Left kidney (tissue), 8 donors: ENCODE results near the gene EEF2. TPM values are rescaled to one million over a fixed set of nuclear protein-coding genes. Genes with fewer than 3 reads are reported as not detected.

Experiments
- DNase-seq: peaks from one replicate; pipeline ENCODE4 v3.0.0-alpha.2; 2013
- long read RNA-seq, 8 donors: transcript quantifications; one replicate each; lab custom pipeline, GENCODE V29; 2026
- polyA plus RNA-seq: library from polyadenylated mRNA; unstranded; fragments of 120-200 nt; gene quantifications from one replicate; pipeline ENCODE4 v1.2.1, GENCODE V29; 2013; ENCODE audit not compliant: insufficient read length

The EEF2 gene
- polyA plus RNA-seq, result 1,435 TPM
- long read RNA-seq, donor 1, transcript EEF2-201 (15 exons, 3,164 nt), result major isoform, 389 of 1,431 reads
- long read RNA-seq, donor 1, transcript EEF2-202 (2 exons, 580 nt), result minor isoform, 25 of 1,431 reads
- long read RNA-seq, donor 1, partial matches to known transcripts, result 985 of 1,431 reads
- long read RNA-seq, donor 1, other reads (novel, unspliced or antisense), result 29 of 1,431 reads
- long read RNA-seq, donor 2, transcript EEF2-202 (2 exons, 580 nt), result minor isoform, 15 of 1,109 reads
- long read RNA-seq, donor 2, transcript EEF2-201 (15 exons, 3,164 nt), result major isoform, 229 of 1,109 reads
- long read RNA-seq, donor 2, transcript EEF2-204 (4 exons, 581 nt), result minor isoform, 5 of 1,109 reads
- long read RNA-seq, donor 2, partial matches to known transcripts, result 852 of 1,109 reads
- long read RNA-seq, donor 2, other reads (novel, unspliced or antisense), result 5 of 1,109 reads
- long read RNA-seq, donor 3, transcript EEF2-202 (2 exons, 580 nt), result minor isoform, 5 of 766 reads
- long read RNA-seq, donor 3, transcript EEF2-201 (15 exons, 3,164 nt), result major isoform, 143 of 766 reads
- long read RNA-seq, donor 3, partial matches to known transcripts, result 612 of 766 reads
- long read RNA-seq, donor 3, other reads (novel, unspliced or antisense), result 0 of 766 reads
- long read RNA-seq, donor 4, partial matches to known transcripts, result 139 of 144 reads
- long read RNA-seq, donor 4, other reads (novel, unspliced or antisense), result 0 of 144 reads
- long read RNA-seq, donor 5, transcript EEF2-202 (2 exons, 580 nt), result minor isoform, 11 of 948 reads
- long read RNA-seq, donor 5, transcript EEF2-201 (15 exons, 3,164 nt), result major isoform, 491 of 948 reads
- long read RNA-seq, donor 5, partial matches to known transcripts, result 415 of 948 reads
- long read RNA-seq, donor 5, other reads (novel, unspliced or antisense), result 28 of 948 reads
- long read RNA-seq, donor 6, transcript EEF2-201 (15 exons, 3,164 nt), result major isoform, 345 of 1,684 reads
- long read RNA-seq, donor 6, transcript EEF2-202 (2 exons, 580 nt), result minor isoform, 32 of 1,684 reads
- long read RNA-seq, donor 6, partial matches to known transcripts, result 1,290 of 1,684 reads
- long read RNA-seq, donor 6, other reads (novel, unspliced or antisense), result 10 of 1,684 reads
- long read RNA-seq, donor 7, transcript EEF2-202 (2 exons, 580 nt), result minor isoform, 17 of 1,265 reads
- long read RNA-seq, donor 7, transcript EEF2-201 (15 exons, 3,164 nt), result major isoform, 442 of 1,265 reads
- long read RNA-seq, donor 7, partial matches to known transcripts, result 785 of 1,265 reads
- long read RNA-seq, donor 7, other reads (novel, unspliced or antisense), result 20 of 1,265 reads
- long read RNA-seq, donor 8, transcript EEF2-202 (2 exons, 580 nt), result minor isoform, 5 of 492 reads
- long read RNA-seq, donor 8, transcript EEF2-201 (15 exons, 3,164 nt), result major isoform, 119 of 492 reads
- long read RNA-seq, donor 8, partial matches to known transcripts, result 364 of 492 reads
- long read RNA-seq, donor 8, other reads (novel, unspliced or antisense), result 0 of 492 reads

DNA sequence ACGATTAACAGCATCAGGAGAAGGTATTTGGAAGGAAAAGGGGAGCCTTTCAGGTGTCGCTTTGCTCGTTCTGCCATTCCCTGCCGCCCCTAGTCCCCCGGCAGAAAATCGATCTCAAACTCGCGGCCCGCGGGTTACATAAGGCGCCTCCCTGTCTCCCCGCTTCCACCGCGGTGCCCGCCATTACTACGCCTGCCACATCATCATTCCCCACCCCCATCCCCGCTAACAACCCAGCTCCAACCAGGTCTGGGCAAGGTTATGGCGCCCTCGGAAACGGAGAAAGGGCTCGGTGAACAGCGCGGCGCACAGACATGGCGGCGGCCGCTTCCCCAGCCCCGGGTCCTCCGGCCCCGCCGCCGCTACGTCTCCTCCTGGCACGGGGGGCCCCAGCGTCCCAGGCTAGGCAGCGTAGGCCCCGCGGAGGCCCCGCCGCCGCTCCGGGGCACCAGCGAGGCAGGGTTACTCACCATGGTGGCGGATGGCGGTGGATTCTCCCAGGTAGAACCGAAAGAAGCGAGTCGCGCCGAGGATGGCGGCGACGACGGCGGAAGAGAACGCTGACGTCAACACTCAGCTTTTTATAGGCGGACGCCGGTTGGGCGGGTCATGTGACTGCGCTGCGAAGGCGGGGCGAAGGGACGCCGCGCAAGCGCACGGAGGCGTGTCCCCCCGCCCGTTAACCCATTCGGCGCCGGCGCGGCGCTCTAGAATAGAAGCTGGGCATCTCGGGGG, at the start of gene EEF2:
EEF2 (minus strand) TSS at position 556 of the 735 bp plus-strand sequence; CDS start at position 473, 83 bp downstream.
- DNase-seq, result peak; percentile 89

DNA sequence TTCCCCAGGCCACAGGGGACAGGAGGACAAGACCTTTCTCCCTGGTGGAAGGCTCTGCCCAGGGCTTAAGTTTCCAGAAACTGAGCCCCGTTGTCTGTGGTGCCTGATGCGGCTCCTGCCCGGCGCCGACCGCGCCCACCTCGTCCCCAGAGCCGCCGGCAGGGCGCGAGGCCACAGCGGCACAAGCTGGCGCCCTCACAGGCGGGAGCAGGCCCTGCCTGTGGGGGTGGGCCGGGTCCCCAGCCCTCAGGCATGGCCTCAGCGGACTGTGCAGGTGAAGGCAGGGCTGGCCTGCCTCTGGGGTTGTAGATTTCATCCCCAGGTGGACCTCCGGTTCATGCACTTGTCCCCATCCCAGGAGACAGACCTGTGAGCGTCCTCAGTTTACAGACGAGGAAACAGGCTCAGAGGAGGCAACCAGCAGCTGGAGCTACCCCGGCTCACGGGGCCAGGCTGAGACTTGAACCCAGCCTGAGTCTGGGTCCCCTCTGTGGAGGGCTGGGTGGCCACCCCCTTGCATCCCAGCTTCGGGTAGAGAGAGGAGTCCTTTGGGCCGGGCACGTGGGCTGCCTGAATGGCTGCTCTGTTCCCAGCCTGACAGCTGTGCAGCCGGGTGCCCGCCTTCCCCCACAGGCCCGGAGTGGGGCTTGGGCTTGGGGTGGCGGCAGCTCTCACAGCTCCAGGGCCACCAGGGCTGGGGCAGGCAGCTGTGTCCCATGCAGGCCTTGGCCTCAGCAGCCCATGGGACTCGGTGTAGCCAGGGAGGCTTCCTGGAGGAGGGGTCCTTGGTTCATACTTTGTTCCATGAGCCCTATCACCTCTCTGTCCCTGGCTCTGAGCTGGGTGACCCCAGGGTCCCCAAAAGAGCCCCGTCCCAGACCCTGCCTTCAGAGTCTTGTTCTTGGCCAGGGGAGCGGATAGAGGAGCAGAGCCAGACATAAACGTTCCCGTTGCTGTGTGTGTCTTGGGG, 49.1 kb upstream of the EEF2 start:
- DNase-seq, result no peak

DNA sequence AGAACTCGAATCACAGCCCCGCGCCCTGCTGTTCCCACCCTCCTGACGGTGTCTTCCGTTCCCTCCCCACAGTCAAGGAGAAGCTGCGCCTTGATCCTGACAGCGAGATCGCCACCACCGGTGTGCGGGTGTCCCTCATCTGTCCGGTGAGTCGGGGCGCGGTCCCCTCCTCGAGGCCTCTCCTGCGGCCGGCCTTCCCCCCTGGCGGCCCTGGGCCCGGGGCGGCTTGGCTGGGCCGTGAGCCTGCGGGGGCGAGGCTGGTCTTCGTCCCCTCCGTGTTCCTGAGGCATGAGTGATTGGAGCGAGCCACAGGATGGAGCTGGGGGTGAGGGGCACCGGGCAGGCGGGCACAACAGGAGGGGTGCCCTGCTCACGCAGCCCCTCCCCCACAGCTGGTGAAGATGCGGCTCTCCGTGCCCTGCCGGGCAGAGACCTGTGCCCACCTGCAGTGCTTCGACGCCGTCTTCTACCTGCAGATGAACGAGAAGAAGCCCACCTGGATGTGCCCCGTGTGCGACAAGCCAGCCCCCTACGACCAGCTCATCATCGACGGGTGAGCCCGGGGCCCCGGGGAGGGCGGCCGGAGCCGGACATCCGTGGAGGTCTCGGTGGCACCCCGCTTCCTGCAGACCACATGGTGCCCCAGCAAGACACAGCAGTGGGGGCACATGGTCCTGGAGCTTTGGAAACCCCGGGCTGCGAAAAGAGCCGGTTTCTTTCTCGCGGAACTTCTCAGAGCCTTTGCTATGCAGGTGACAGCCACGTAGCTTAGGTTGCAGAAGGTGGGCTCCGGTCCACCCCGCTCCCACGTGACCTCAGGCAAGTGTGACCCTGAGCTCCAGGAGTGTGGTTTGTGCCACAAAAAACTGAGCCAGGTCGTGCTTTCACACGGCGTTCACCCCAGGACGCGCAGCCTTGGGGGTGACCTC, 48.0 kb upstream of the EEF2 start:
- DNase-seq, result no peak

DNA sequence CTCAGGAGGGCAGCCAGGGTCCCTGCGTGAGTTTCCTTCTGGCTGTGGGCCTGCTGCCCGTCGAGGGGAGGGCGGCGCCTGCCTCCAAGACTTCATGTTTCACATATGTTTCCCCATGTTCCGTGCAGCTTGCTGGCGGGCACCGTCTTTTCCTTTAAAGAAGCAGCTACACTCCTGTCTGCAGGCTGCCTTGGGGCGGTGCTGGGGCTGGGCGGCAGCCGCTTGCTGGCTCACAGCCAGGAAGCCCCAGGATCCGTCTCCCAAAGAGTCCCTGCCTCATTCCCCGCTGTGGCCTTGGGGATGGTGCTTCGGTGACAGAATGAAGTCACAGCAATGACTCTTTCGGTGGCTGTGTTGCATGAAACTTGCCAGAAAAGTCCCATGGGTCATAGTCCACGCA, 47.2 kb upstream of the EEF2 start:
- no peak for DNase-seq

DNA sequence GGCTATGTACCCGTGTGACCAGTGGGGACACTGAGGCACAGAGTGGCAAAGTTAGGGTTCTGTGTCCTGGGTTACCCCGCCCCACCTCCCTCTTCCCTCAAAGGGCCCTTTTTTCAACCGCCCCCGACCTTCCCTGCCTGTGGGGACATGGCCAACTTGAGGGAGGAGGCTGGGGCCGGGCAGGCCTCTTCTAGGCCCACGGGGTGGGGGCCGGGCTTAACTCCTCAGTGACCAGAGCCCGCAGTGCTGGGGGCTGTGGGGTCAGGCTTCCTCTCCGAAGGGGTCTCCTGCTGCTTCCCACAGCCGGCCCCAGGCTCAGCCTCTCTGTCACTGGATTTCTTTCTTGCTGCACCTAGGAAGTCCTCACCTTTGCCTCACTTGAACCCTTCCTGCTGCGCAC, 46.2 kb upstream of the EEF2 start:
- no peak for DNase-seq

DNA sequence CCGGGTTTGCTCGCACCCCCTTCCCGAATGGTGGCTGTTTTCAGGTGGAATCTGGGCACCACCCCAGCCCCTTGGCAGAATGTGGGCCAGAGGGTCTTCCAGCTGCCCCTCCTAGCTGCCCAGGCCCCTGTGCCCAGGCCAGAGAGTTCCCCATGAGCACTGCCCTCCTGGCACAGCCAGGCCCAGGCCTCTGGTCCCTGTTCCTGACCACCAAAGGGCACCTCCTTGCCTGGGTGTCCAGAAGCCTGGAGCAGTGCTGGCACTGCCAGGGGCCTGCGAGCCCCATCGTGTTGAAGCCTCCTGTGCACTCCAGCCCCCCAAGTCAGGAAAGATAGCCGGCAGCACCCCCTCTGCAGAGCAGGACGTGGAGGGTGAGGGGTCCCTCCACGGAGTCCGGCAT, 45.7 kb upstream of the EEF2 start:
- no peak for DNase-seq

DNA sequence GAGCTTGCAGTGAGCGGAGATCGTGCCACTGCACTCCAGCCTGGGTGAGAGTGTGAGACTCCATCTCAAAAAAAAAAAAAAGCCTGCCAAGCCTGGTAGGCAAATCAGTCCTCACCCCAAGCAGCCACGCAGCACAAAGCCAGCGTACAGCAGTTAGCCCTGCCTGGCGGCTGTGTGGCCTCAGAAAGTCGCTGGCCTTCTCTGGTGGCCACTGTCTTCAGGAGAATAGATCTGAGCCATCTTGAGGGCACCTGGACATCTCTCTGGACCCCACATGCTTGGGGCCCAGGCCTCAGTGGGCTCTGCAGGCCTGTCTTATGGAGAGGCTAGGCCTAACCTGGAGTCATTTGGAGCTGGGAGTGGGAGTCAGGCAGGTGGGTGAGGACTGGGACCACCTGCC, 45.3 kb upstream of the EEF2 start:
- no peak for DNase-seq

DNA sequence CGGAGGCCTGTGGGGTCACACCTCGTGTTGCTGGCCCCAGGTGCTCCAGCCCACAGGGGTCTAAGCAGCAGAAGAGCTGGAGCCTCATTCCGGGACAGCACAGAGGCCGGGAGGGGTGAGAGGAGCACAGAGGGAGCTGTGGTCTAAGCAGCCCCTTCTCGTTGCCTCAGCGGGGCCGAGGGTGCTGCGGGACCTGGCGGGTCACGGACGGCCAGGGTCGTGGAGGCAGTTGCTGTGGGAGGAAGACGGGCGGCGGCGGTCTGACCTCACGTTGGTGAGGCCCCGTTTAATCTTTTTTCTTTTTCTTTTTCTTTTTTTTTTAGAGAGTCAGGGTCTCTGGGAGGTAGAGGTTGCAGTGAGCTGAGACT, 44.0 kb upstream of the EEF2 start:
- DNase-seq, result no peak

DNA sequence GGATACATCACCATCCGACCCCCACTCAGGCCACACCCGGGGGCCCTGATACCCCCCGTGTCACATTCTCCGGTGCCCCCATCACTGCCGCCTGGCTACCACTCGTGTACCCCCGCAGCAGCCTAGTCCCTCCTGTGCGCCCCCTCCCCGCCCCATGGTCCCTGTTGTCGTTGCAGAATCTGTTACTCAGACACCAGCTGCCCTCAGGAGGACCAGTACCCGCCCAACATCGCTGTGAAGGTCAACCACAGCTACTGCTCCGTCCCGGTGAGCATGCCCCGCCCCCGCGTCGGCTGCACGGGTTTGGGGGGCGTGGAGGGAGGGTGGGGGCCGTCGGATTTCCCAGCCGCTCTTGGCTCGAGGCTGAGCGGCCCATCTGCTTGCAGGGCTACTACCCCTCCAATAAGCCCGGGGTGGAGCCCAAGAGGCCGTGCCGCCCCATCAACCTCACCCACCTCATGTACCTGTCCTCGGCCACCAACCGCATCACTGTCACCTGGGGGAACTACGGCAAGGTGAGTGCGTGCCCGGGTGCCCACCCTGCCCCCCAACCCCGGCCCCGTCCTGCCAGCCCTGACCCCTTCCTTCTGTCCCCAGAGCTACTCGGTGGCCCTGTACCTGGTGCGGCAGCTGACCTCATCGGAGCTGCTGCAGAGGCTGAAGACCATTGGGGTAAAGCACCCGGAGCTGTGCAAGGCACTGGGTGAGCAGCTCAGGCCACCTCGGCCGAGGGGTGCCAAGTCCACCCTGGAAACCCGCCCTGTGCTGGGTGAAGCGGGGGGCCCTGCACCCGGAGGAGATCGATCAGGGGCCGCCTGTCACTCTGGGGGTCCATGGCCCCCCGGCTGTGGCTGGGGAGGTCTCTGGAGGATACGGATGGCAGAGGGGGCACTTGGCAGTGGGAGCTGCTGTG, 43.3 kb upstream of the EEF2 start:
- no peak for DNase-seq

DNA sequence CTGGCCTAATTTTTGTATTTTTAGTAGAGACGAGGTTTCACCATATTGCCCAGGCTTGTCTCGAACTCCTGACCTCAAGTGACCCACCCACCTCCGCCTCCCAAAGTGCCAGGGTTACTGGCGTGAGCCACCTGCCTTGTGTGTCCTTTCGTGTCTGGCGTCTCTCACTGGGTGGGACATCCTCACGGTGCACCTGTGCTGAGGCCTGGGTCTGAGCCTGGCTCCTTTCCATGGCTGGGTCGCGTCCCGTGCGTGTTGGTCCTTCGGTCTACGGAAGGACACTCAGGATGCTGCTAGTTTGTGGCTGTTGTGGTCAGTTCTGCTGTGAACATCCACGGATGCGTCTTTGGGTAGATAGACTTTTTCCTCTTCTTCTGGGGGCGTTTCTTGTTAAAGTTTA, 41.9 kb upstream of the EEF2 start:
- no peak for DNase-seq

DNA sequence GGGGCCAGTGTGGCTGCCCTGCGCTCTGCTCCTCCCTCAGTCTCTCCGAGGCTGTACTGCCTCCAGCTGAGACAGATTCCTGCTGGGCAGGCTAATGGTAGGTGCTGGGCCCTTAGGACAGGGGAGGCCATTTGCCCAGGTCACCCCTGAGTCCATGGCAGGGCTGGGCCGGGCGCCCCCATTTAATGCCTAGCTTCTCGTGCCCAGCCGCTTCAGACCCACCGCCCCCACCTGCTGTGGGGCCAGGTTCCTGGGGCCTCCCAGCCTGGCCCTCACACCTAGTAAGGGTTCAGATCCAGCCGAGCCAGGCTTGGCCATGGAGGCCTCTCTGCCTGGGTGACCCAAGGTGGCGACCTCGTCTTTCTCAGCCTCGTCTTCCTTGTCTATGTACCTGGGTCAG, 40.1 kb upstream of the EEF2 start:
- DNase-seq, result no peak

DNA sequence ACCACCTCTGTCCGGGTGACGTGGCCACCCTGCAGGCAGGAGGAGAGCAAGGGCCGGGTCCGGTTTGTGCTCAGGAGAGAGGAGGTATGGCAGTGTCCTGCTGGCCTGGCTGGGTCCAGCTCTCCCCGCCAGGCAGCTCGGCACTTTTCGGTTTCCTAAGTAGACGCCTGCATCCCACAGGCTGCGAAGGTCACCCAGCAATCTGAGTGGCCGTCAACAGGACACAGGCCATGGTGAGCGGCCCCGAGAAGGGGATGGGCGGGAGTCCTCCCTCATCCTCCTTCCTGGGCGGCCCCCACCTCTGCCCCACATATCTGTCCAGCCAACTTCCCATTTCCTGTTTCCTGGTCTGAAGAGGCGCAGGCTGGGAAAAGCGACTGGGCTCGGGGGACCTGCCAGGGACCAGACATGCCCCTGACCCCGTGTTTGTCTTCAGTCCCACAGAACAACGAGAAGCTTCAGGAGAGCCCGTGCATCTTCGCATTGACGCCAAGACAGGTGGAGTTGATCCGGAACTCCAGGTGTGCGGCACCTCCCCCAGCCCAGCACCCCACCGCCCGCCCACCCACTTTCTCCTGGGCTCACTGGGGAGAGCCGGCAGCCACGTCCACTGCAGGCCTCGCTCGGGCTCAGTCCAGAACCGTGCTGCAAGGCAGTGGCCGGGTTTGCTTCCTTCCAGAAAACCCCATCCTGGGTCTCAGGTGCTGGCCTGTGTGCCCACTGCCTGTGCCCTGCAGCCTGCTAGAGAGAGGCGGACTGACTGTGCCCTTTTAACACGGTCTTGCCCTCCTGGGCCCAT, 38.5 kb upstream of the EEF2 start:
- no peak for DNase-seq

DNA sequence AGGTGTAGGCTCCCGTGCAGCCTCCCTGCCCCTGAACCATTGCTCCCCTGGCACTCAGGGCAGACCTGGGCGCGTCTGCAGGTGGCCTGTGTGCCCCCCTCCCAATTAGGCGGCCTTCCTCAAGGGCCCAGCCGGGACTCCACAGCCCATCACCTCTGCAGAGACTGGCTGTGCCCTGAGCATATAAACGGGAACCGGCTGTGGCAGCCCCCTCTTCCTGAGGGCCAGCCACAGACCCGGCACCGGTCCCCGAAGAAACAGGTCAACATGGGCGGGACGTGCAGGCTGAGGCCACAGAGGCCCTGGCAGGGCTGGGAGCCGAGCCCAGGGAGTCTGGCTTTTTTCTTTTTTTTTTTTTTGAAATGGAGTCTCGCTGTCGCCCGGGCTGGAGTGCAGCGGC, 34.3 kb upstream of the EEF2 start:
- DNase-seq, result no peak

DNA sequence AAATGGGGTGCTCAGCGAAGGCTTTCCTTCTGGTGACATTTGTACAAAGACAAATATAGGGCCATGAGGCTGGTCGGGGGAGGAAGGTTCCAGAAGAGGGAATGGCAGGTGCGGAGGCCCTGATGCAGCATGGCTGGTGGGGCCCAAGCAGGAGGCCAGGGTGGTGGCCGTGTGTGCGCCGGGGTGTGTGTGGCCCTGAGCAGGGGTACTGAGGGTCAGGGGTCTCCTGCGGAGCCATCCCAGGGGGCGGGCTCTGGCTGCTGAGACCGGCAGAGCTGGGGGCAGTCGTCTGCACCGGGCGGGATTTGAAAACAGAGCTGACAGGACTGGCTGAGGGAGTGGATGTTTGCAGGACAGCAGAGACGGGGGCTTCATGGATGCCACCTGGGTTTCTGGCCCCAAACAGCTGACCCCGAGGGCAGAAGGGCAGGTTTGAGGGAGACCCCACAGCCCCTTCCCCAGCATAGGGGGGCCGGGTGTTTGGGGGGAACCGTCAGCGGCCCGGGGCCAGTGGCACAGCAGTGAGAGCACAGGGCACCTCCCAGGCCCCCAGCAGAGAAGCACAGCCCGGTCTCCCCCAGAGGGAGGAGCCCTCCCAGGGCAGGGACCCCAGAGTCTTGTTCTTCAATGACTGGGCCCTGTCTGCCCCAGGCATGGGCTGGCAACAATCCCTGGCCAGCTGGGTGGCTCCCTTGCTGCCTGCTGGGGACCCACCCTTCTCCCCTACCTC, 33.7 kb upstream of the EEF2 start:
- no peak for DNase-seq

DNA sequence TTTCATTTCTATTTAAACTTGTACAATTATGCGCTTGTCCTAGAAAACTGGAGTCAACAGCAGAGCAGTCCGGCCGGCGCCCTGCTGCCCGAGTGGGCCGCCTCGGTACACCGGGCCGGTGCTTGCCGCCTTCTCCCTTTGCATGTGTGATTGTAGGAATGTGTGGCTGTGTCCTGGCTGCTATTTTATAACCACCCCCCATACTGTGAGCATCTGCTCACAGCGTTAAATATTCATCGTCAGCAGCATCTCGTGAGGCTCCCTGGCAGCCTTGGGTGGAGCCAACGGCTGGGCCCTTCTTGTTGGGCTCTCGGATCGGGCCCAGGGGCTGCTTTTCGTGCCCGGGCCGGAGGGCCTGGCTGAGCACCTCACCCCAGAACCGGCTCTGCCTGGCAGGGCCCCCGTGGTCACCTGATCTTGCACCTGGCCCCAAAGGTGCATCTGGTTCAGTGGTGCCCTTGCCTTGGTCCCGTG, 32.9 kb upstream of the EEF2 start:
- DNase-seq, result no peak
